ENCODE measurements around the gene SH2D7.
A peak's percentile ranks its signal among the peaks of the same experiment; 100 is the strongest.

Gene SH2D7

GRCh38 chr15:78140292-78140691 is 47.9 kb downstream of the SH2D7 start:
- H2BK120ac ChIP-seq (ENCODE audit: insufficient read depth, low read length, poor library complexity) = no peak overlapping the region
- H3K9me3 ChIP-seq (ENCODE audit: insufficient read depth, low read depth, low read length) = peaks cover 2% of the 10 kb centered on the region
- no peaks in the 10 kb centered on the region for H3K4me1 ChIP-seq (ENCODE audit: control insufficient read depth in 1 of 2, insufficient read depth in 2 of 2, low read length in 2 of 2)
- no peaks in the 10 kb centered on the region for H3K79me1 ChIP-seq (ENCODE audit: low read length)
- H3K27ac ChIP-seq (ENCODE audit: low read depth, low read length) = no peak overlapping the region
- DNase-seq = no peak
- H3K14ac ChIP-seq (ENCODE audit: low read length) = no peak overlapping the region
- peak overlapping the region; percentile 47 for H3K23ac ChIP-seq (ENCODE audit: low read length)
- H3K18ac ChIP-seq (ENCODE audit: low read length) = no peak overlapping the region
- H2AK5ac ChIP-seq (ENCODE audit: low read length) = no peak overlapping the region
- H3K4me3 ChIP-seq (ENCODE audit: low read depth, low read length) = no peak overlapping the region
- H3K4me2 ChIP-seq (ENCODE audit: low read length) = no peak overlapping the region
- no peak overlapping the region for H2BK5ac ChIP-seq (ENCODE audit: low read depth, low read length, poor library complexity)
- no peak overlapping the region for H4K12ac ChIP-seq (ENCODE audit: low read depth, low read length)
- H4K8ac ChIP-seq (ENCODE audit: low read depth, low read length) = no peak overlapping the region
- no peak overlapping the region for H2AFZ ChIP-seq (ENCODE audit: insufficient read depth, low read length, poor library complexity)
- no peaks in the 10 kb centered on the region for H3K27me3 ChIP-seq (ENCODE audit: insufficient read depth, low read length)
- H3K4ac ChIP-seq (ENCODE audit: low read depth, low read length) = no peak overlapping the region
- no peak overlapping the region for H2BK12ac ChIP-seq (ENCODE audit: low read length)
- no peaks in the 10 kb centered on the region for H3K36me3 ChIP-seq (ENCODE audit: control insufficient read depth in 1 of 2, insufficient read depth in 2 of 2, low read length in 2 of 2)
- no peaks in the 10 kb centered on the region for H3K79me2 ChIP-seq (ENCODE audit: control insufficient read depth, insufficient read depth, low read length, poor library complexity)
- no peak overlapping the region for H4K91ac ChIP-seq (ENCODE audit: low read depth, low read length)
- H3K9ac ChIP-seq (ENCODE audit: low read length) = no peak overlapping the region

GRCh38 chr15:78142332-78142731 is 50.0 kb downstream of the SH2D7 start:
- Histone ChIP-seq H3K79me1 (ENCODE audit: low read length) (no peaks in the 10 kb centered on the region), H3K23ac (ENCODE audit: low read length) (no peak overlapping the region), H3K14ac (ENCODE audit: low read length) (no peak overlapping the region), H2AK5ac (ENCODE audit: low read length) (no peak overlapping the region), H2BK120ac (ENCODE audit: insufficient read depth, low read length, poor library complexity) (no peak overlapping the region), H3K4me2 (ENCODE audit: low read length) (no peak overlapping the region), H3K9me3 (ENCODE audit: insufficient read depth, low read depth, low read length) (peaks cover 2% of the 10 kb centered on the region), H2AFZ (ENCODE audit: insufficient read depth, low read length, poor library complexity) (no peak overlapping the region), H2BK12ac (ENCODE audit: low read length) (no peak overlapping the region), H4K91ac (ENCODE audit: low read depth, low read length) (no peak overlapping the region), H3K36me3 (ENCODE audit: control insufficient read depth in 1 of 2, insufficient read depth in 2 of 2, low read length in 2 of 2) (no peaks in the 10 kb centered on the region), H3K27ac (ENCODE audit: low read depth, low read length) (no peak overlapping the region), H3K4ac (ENCODE audit: low read depth, low read length) (no peak overlapping the region), H3K9ac (ENCODE audit: low read length) (no peak overlapping the region), H4K12ac (ENCODE audit: low read depth, low read length) (no peak overlapping the region), H3K4me1 (ENCODE audit: control insufficient read depth in 1 of 2, insufficient read depth in 2 of 2, low read length in 2 of 2) (peaks cover 0 to 5% of the 10 kb centered on the region in 2 experiments), H2BK5ac (ENCODE audit: low read depth, low read length, poor library complexity) (no peak overlapping the region), H3K4me3 (ENCODE audit: low read depth, low read length) (no peak overlapping the region), H4K8ac (ENCODE audit: low read depth, low read length) (no peak overlapping the region), H3K79me2 (ENCODE audit: control insufficient read depth, insufficient read depth, low read length, poor library complexity) (no peaks in the 10 kb centered on the region), H3K18ac (ENCODE audit: low read length) (no peak overlapping the region), H3K27me3 (ENCODE audit: insufficient read depth, low read length) (no peaks in the 10 kb centered on the region)
- no peak for DNase-seq
- no CpG with 5 or more reads among the region's 3 CpGs for WGBS (ENCODE audit: extremely low coverage, insufficient coverage, insufficient read length)

GRCh38 chr15:78146425-78147154 is 54.2 kb downstream of the SH2D7 start:
- peaks cover 4% of the 10 kb centered on the region for H3K79me2 ChIP-seq (ENCODE audit: control insufficient read depth, insufficient read depth, low read length, poor library complexity)
- H3K4ac ChIP-seq (ENCODE audit: low read depth, low read length) = no peak overlapping the region
- peaks cover 2% of the 10 kb centered on the region for H3K9me3 ChIP-seq (ENCODE audit: insufficient read depth, low read depth, low read length)
- H2BK120ac ChIP-seq (ENCODE audit: insufficient read depth, low read length, poor library complexity) = no peak overlapping the region
- H4K91ac ChIP-seq (ENCODE audit: low read depth, low read length) = no peak overlapping the region
- H4K8ac ChIP-seq (ENCODE audit: low read depth, low read length) = no peak overlapping the region
- no peak overlapping the region for H2AK5ac ChIP-seq (ENCODE audit: low read length)
- no peaks in the 10 kb centered on the region for H3K36me3 ChIP-seq (ENCODE audit: control insufficient read depth in 1 of 2, insufficient read depth in 2 of 2, low read length in 2 of 2)
- H2BK12ac ChIP-seq (ENCODE audit: low read length) = no peak overlapping the region
- H2AFZ ChIP-seq (ENCODE audit: insufficient read depth, low read length, poor library complexity) = no peak overlapping the region
- H2BK5ac ChIP-seq (ENCODE audit: low read depth, low read length, poor library complexity) = no peak overlapping the region
- H3K4me1 ChIP-seq (ENCODE audit: control insufficient read depth in 1 of 2, insufficient read depth in 2 of 2, low read length in 2 of 2) = peaks cover 4 to 8% of the 10 kb centered on the region in 2 experiments
- no peak overlapping the region for H3K18ac ChIP-seq (ENCODE audit: low read length)
- H3K4me2 ChIP-seq (ENCODE audit: low read length) = no peak overlapping the region
- no peak overlapping the region for H3K27ac ChIP-seq (ENCODE audit: low read depth, low read length)
- peak; percentile 52 to 90 for DNase-seq
- no peak overlapping the region for H3K14ac ChIP-seq (ENCODE audit: low read length)
- WGBS (ENCODE audit: extremely low coverage, insufficient coverage, insufficient read length) = no CpG with 5 or more reads among the region's 4 CpGs
- H3K4me3 ChIP-seq (ENCODE audit: low read depth, low read length) = no peak overlapping the region
- no peaks in the 10 kb centered on the region for H3K27me3 ChIP-seq (ENCODE audit: insufficient read depth, low read length)
- no peak overlapping the region for H4K12ac ChIP-seq (ENCODE audit: low read depth, low read length)
- H3K23ac ChIP-seq (ENCODE audit: low read length) = no peak overlapping the region
- peaks cover 4% of the 10 kb centered on the region for H3K79me1 ChIP-seq (ENCODE audit: low read length)
- no peak overlapping the region for H3K9ac ChIP-seq (ENCODE audit: low read length)

GRCh38 chr15:78147566-78147965 is 55.2 kb downstream of the SH2D7 start:
- peaks cover under 1% of the 10 kb centered on the region for H3K9me3 ChIP-seq (ENCODE audit: insufficient read depth, low read depth, low read length)
- no peak overlapping the region for H3K23ac ChIP-seq (ENCODE audit: low read length)
- no peak overlapping the region for H3K9ac ChIP-seq (ENCODE audit: low read length)
- no peak for DNase-seq
- WGBS (ENCODE audit: extremely low coverage, insufficient coverage, insufficient read length) = no CpG with 5 or more reads among the region's 6 CpGs
- H4K91ac ChIP-seq (ENCODE audit: low read depth, low read length) = no peak overlapping the region
- no peak overlapping the region for H2BK120ac ChIP-seq (ENCODE audit: insufficient read depth, low read length, poor library complexity)
- no peak overlapping the region for H4K8ac ChIP-seq (ENCODE audit: low read depth, low read length)
- H3K27ac ChIP-seq (ENCODE audit: low read depth, low read length) = no peak overlapping the region
- H2AK5ac ChIP-seq (ENCODE audit: low read length) = no peak overlapping the region
- H3K4me3 ChIP-seq (ENCODE audit: low read depth, low read length) = no peak overlapping the region
- no peak overlapping the region for H2BK12ac ChIP-seq (ENCODE audit: low read length)
- H3K4me2 ChIP-seq (ENCODE audit: low read length) = no peak overlapping the region
- peaks cover 4 to 8% of the 10 kb centered on the region in 2 experiments for H3K4me1 ChIP-seq (ENCODE audit: control insufficient read depth in 1 of 2, insufficient read depth in 2 of 2, low read length in 2 of 2)
- H3K14ac ChIP-seq (ENCODE audit: low read length) = no peak overlapping the region
- no peaks in the 10 kb centered on the region for H3K27me3 ChIP-seq (ENCODE audit: insufficient read depth, low read length)
- H3K79me1 ChIP-seq (ENCODE audit: low read length) = peaks cover 4% of the 10 kb centered on the region
- H3K36me3 ChIP-seq (ENCODE audit: control insufficient read depth in 1 of 2, insufficient read depth in 2 of 2, low read length in 2 of 2) = no peaks in the 10 kb centered on the region
- H3K79me2 ChIP-seq (ENCODE audit: control insufficient read depth, insufficient read depth, low read length, poor library complexity) = peaks cover 4% of the 10 kb centered on the region
- no peak overlapping the region for H2AFZ ChIP-seq (ENCODE audit: insufficient read depth, low read length, poor library complexity)
- no peak overlapping the region for H2BK5ac ChIP-seq (ENCODE audit: low read depth, low read length, poor library complexity)
- no peak overlapping the region for H4K12ac ChIP-seq (ENCODE audit: low read depth, low read length)
- no peak overlapping the region for H3K18ac ChIP-seq (ENCODE audit: low read length)
- H3K4ac ChIP-seq (ENCODE audit: low read depth, low read length) = no peak overlapping the region
